PC-9 (cell line): Measurements from ENCODE around the gene KLHL15.

Experiments used
- EZH2 ChIP-seq: fragments of 200-600 bp; sonication (generic); IDR thresholded peaks from 2 replicates; pipeline ENCODE4 v1.8.0; 2017; ENCODE audit warnings: antibody characterized with exemption, low read depth
- TF ChIP-seq, protein P1 (sequence below): fragments of 200-600 bp; sonication (generic); conservative IDR thresholded peaks from 2 replicates; pipeline ENCODE4 v1.6.1; 2017; ENCODE audit warnings: mixed run types, antibody characterized with exemption, mild to moderate bottlenecking, moderate library complexity

DNA sequence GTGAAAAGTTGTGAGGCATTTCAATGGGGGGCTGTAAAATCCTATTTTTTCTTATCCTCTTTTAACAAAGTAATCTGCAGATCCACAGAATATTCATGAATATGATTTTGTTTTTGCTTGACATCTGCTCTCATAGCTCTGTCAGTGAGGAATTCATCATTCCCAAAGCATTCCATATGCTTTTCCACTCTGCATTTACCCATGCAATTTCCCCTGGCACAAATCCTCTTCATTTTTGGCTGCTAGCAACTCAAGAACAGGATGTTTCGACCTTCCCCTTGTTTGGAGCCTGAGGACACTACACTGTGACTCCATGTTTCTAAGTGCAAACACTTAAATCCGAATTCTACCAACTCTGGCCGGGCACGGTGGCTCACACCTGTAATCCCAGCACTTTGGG lies 48.5 kb downstream of the KLHL15 start:
- TF ChIP-seq, protein P1, sequence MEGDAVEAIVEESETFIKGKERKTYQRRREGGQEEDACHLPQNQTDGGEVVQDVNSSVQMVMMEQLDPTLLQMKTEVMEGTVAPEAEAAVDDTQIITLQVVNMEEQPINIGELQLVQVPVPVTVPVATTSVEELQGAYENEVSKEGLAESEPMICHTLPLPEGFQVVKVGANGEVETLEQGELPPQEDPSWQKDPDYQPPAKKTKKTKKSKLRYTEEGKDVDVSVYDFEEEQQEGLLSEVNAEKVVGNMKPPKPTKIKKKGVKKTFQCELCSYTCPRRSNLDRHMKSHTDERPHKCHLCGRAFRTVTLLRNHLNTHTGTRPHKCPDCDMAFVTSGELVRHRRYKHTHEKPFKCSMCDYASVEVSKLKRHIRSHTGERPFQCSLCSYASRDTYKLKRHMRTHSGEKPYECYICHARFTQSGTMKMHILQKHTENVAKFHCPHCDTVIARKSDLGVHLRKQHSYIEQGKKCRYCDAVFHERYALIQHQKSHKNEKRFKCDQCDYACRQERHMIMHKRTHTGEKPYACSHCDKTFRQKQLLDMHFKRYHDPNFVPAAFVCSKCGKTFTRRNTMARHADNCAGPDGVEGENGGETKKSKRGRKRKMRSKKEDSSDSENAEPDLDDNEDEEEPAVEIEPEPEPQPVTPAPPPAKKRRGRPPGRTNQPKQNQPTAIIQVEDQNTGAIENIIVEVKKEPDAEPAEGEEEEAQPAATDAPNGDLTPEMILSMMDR, result no peak
- TF ChIP-seq EZH2, result no peak
